Measurements from ENCODE around the gene FCAMR.
A peak's percentile ranks its signal among the peaks of the same experiment; 100 is the strongest.

Gene FCAMR

GRCh38 chr1:206955476-206956451, 14.5 kb downstream of the FCAMR start:
- peak; percentile 32 for DNase-seq

- no peak for DNase-seq
These were observed 15.6 kb downstream of the FCAMR start for GRCh38 chr1:206954459-206955342.

DNA sequence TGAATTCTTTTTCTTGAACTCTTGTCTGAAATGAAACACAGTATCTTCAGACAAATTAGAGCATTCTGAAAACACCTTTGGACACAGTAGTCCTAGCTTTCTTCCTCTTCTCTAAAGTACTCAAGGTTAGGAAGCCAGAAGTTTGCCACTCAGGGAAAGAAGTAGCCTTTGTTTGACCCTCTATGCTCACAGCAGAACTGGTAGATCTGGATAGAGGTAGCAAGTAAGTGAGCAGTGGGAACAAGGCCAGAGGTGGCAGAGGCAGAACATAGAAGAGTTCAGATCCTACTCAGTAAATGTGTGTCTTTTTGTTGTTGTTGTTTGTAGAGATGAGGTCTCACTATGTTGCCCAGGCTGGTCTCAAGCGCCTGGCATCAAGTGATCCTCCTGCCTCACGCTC, 16.6 kb downstream of the FCAMR start:
- DNase-seq = no peak

- DNase-seq = no peak
These were observed 17.1 kb downstream of the FCAMR start for GRCh38 chr1:206953126-206953525.

GRCh38 chr1:206952171-206952570, 18.1 kb downstream of the FCAMR start:
- no peak for DNase-seq

GRCh38 chr1:206951318-206952100, 18.8 kb downstream of the FCAMR start:
- DNase-seq = no peak

DNA sequence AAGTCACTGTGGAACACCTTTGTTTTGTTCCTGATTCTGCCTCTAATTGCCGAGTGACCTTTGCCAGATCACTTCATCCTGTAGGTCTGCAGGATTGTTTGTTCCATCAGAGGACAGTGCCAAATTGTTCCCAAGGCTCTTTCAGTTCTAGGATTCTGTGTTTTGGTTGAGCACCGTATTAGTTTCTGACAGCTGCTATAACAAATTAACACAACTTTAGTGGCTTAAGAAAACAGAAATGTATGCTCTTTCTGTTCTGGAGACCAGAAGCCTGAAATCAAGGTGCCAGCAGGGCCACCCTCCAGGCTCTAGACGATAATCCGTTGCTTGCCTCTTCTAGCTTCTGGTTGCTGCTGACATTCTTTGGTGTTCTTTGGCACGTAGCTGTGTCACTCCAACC, 20.6 kb downstream of the FCAMR start:
- DNase-seq = no peak

DNA sequence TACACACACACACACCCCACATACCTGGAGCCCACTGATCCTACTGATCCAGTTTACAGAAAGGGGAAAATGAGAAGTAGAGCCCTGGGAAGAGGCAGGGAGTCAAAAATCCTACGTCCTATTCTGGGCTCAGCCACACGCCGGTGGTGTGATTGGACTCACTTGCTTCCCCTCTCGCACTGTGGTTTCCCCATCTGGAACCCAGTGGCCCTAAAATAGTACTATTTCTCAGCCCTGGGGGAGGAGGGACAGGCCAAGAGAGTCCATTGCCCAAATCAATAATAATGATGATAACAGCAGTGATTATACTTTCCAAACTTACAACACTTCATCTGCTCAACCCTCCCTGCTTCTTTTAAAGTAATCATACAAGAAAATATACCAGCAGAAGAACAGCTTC, 21.1 kb downstream of the FCAMR start:
- DNase-seq = no peak

DNA sequence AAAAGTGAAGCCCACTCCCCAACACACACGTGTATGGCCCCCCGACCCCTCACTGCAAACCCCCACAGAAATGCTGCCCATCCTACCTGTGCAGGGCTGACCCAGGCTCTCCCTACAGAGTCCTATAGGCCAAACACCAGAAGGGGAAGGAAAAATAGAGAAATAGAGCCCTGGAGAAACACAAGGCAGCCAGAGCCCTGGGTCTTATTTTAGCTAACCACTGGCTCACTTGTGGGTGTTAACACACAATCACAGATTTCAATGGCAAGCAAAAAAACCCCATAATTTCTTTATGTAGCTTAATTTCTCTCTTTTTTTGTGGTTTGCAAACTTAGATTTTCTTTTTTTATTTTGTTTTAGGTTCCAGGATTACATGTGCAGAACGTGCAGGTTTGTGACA, 23.0 kb downstream of the FCAMR start:
- DNase-seq = no peak

- no peak for DNase-seq
These were observed 24.0 kb downstream of the FCAMR start, which contains the start of gene PIGR for GRCh38 chr1:206946261-206946660. Gene PIGR, minus strand, starts transcription at chr1:206946466. Its CDS starts 5,935 bp downstream, at chr1:206940531.

- DNase-seq = no peak
These were observed 24.5 kb downstream of the FCAMR start for GRCh38 chr1:206945779-206946178.

DNA sequence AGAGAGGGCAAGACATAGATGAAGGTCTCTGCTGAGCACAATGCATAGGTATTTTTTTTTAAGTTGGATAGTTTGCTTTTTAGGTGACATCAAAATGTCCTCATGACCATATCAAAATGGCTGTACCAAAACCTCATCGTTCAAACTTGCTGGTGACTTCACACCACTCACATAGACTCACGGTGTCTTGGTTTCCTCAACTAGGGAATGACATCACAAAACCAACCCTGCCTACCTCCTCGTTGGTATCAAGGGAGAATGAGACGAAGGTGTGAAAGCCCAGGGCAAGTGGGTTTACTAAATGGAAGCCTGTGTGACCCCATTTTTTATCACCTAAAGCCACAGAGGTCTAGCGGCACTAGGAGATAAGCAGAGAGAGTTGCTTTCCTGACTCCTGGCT, 25.6 kb downstream of the FCAMR start:
- DNase-seq = no peak

GRCh38 chr1:206941766-206942418, 28.4 kb downstream of the FCAMR start:
- no peak for DNase-seq

DNA sequence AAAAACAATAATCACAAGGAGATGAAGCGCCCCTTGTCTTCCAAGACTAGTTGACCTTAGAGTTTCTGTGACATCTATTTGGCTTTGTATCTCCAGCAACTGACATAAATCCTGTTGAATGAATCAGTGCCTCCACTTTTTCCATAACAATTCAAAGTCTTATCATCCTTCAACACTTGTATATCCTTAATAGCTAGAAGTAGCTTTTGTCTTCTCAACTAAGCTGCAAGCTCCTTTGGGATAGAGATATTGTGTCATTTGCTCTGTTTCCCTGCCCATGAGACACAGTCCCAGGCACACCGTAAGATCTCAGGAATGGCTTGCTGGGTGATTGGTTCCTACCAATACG, 29.7 kb downstream of the FCAMR start:
- no peak for DNase-seq

DNA sequence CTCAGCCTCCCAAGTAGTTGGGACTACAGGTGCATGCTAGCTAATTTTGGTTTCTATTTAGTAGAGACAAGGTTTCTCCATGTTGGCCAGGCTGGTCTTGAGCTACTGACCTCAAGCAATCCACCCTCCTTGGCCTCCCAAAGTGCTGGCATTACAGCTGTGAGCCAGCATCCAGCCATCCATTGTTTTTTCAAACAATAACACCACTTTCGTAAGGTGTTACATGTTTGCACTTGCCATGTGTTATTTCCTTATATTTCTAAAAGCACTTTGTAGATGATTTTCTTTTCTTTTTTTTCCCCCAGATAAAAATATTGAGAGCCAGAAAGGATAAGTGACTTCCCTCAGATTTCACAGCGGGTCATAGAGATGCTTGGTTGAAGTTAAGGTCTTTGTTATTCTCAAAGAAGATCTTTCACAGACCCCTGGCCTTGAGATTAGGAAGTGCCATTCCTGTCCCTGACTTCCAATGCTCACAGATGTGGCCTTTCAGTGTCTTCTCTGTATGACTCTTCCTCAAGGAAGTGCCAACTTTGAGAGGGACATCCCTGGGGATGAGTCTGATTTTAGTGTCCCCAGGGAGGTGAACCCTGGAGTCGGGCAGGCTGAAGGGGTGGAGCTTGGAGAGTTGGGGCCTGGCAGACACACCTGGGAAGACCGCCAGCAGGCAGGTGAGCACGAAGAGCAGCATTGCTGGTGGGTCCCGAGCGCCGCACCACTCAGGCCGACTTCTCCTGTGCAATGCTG, 30.2 kb downstream of the FCAMR start:
- DNase-seq = no peak

- no peak for DNase-seq
These were observed 31.1 kb downstream of the FCAMR start for GRCh38 chr1:206939131-206939530.

GRCh38 chr1:206937425-206937824, 32.8 kb downstream of the FCAMR start:
- DNase-seq = no peak

DNA sequence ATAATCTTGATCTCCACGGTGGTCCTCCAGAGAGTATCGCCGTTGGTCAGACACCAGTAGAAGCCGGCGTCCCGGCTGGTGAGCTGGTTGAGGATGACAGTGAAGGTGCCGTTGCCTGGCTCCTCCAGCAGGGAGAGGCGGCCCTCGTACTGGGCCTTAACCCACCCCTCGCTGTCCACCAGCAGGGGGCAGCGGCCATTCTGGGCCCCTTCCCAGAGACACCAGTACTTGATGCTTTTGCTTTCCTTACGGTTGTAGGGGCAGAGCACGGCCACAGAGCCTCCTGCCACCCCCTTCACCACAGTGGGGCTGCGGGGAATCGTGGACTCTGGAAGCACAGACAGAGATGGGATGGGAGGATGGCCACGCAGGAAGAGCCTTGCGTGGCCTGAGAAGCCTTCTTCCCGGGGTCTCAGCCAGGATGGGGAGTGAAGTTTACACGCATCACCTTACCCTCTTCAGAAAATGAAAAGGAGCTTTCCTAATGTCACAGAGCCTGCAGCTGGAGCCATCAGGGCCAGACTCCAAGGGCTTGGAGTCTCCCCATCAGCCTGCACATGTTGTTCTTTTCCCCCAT, 34.7 kb downstream of the FCAMR start:
- peak; percentile 53 for DNase-seq

GRCh38 chr1:206933333-206933945, 36.8 kb downstream of the FCAMR start:
- peak; percentile 66 for DNase-seq

DNA sequence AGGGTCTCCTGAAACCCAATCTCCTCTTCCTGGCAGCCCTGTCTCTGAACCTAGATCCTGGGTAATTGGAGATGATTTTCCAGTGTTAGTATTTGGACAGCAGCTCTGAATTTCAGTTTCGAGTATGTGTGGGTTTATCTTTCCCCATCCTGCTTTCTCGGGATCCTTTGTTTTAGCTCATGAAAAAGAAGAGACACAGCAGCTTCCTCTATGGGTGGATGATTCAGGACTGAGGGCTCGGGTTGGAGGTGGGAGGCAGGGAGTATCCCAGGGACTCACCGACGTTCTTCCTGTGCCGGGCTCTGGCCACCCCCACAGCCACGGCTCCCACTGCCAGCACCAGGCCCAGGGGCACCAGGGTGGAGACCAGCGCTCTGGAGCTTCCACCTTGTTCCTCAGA, 38.1 kb downstream of the FCAMR start:
- no peak for DNase-seq

GRCh38 chr1:206931709-206932108, 38.6 kb downstream of the FCAMR start:
- no peak for DNase-seq
